HG02870 (cell line): ENCODE results near the gene HSPA4.

Source experiments
- ATAC-seq: cut with Tn5 transposase; IDR thresholded peaks from one replicate; pipeline ENCODE4 v1.9.1; 2021; ENCODE audit warnings: mild to moderate bottlenecking, moderate library complexity; ENCODE audit not compliant: unreplicated experiment

The HSPA4 gene

GRCh38 chr5:133088064-133088463, 36.3 kb downstream of the HSPA4 start:
- no peak for ATAC-seq

DNA sequence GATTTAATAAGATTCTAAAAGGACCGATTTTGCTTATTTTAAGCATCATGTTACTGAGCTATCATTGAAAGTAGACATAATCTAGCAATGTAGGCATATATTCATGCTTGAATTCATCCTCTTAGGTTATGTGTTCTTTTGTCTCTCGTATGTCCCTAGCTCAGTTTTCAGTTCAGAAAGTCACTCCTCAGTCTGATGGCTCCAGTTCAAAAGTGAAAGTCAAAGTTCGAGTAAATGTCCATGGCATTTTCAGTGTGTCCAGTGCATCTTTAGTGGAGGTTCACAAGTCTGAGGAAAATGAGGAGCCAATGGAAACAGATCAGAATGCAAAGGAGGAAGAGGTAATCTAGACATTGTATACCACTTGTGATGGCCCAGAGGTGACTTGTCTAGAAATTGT, 39.2 kb downstream of the HSPA4 start:
- ATAC-seq = no peak

DNA sequence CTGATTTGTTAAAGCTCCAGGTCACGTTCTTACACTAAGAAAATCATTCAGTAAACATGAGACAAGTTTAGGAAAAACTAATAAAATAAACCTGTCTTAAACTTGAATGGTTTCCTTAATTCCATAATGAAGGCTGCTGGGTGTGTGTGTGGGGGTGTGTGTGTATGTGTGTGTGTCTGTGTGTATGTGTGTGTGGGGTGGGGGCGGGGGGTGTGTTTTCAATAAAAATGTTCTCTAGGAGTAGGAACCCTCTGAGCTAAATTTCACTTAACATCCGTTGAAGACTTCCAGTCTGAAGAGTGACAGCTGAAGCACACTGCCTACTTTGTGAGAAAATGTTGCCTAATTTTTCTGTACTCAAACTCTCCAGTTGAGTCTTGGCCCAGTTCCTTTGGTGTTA, 54.5 kb downstream of the HSPA4 start:
- no peak for ATAC-seq

DNA sequence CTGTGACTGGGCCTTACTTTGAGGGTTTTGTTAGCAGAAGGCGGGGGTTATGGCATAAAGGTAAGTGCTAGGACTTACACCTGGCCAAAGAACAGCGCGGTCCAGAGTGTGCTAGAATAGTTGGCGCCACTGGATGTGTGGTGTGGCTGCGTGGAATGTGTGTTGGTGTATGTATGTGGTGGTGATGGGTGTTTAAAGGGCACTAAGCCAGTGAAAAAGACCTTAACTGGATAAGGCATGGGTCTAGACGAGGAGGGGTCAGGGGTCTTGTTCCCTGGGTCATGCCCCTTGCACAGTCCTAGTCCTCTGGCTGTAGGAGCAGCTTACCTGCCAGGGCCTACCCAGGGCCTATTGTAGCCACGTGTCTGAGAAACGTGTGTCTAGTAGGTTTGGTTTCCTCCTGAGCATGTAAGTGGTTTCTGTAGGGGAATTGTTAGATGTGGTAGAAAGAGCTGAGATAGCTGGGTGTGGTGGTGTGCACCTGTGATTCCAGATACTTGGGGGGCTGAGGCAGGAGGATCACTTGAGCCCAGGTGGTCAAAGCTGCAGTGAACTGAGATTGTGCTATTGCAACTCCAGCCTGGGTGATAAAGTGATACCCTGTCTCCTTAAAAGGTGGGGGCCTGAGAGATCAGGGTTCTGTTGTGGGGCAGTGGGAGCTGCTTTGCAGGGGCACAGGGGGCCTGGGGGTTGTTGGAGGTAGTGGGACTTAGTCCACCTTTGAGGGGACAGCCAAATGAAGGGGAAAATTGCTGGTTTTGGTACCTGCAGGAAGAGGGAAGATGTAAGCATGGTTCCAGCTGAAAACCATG, 55.2 kb downstream of the HSPA4 start:
- ATAC-seq = no peak

- no peak for ATAC-seq
Observed at GRCh38 chr5:133108481-133108921, 56.7 kb downstream of the HSPA4 start.

GRCh38 chr5:133109655-133110483, 58.1 kb downstream of the HSPA4 start:
- no peak for ATAC-seq

DNA sequence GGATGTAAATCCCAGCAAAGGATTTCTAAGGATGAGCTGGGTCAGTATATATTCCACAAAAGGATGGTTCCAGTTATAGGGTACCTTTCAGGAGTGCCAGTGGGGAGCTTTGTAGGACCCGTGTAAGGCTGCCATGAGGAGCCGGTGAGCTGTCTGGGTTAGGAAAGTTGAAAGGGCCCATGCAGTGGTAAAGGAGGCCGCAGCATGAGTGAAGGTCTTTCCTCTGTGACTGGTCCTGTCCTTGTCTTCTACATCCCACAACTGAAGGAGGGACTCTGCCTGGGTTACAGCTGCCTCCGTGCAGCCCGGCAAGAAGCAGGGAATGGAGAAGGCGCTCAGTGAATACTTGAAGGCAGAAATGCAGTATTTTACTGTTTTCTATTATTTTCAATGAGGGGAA, 58.9 kb downstream of the HSPA4 start:
- no peak for ATAC-seq

- no peak for ATAC-seq
Observed at GRCh38 chr5:133111299-133111698, 59.5 kb downstream of the HSPA4 start.

DNA sequence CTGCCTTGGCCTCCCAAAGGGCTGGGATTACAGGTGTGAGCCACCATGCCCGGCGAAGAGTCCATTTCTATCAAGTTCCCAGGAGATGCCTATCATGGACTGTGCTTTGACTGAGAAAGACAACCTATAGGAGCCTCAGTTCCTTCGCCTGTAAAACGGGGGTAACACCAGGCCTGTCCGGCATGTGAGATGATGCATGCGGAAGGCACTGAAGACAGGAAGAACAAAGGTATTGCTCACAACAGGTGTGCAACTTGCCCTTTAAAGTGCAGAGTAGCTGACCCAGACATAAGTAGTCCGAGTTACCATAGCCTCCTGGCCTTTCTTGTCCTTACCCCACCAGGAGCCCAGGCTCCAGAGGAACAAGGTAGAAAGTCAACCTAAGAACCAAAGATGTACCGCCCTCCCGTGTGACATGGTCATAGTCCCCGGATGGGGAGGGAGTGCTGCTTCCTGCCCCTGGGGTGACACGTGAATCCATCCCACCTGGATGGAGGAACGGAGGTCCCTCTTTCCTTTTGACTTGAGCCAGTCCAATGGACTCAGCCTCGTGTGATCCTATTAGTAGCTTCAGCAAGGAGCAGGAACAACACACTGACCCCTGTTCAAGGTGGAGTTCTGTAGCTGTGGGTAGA, 60.3 kb downstream of the HSPA4 start:
- ATAC-seq = no peak

DNA sequence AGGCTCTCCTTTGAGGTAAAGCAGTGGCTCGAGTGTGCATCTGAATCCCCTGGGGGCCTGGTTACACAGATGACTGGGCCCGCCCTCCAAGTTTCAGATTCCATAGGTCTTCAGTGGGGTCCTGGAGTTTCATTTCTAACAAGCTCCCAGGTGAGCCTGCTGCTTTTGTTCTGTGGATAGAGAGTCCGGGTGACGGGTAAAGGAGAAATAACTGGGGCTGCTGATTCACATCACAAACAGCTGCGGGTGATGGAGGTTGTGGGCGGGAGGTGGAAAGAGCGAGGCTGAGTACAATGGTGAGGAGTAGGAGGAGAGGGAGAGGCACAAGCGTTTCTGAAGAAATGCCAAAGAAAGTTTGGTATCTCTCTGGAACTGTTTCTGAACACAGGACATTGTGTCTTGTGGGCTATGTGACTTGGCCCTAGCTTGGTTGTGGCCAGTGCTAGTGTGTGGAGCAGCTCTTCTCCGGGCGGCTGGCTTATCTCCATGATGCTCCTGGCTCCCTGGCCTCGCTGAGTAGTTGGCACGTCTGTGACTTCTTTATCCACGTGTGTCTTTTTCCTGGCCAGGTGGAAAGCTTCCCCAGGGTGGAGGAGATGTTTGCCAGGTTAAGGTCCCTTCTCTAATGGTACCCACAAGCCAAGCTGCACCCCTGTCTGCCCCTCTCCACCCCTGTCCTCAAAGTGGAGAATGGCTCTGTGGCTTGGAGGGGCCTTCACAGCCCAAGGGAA, 61.7 kb downstream of the HSPA4 start:
- peak; percentile 41 for ATAC-seq

DNA sequence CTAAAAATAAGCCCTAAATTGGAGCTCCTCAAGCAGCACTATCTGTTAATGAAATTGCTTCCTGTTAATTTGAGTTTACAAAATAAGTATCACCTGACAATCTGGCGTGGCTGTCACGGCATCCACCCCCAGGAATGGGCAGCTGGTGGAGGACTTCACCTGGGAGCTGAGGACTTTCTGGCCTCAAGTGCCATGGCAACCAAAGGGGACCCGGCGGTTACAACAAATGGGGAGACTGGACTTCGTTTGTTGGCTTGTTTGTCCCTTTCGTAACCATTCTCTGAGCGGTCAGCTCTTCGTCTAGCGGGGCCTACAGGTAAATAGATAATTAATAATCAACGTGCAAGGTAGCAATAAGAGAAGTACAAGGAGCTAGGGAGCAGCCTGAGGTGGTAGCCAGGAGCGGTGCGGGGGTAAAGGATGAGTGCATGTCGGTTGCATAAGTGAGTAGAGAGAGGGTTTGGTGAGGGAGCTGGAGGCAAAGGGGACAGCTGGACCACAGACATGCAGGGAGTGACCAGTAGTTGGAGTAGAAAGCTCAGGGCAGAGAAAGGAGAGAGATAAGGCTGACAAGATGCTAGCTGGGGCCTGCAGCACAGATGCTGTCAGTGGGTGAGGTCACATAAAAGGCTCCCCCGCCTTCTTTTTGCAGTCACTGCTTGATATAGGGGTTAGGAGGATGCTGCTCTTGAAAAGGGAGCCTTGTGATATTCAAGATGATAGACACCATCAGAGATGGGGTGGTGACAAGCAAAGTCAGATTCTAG, 62.5 kb downstream of the HSPA4 start:
- no peak for ATAC-seq

GRCh38 chr5:133114933-133115310, 63.1 kb downstream of the HSPA4 start:
- ATAC-seq = no peak

GRCh38 chr5:133116601-133117000, 64.8 kb downstream of the HSPA4 start:
- no peak for ATAC-seq

DNA sequence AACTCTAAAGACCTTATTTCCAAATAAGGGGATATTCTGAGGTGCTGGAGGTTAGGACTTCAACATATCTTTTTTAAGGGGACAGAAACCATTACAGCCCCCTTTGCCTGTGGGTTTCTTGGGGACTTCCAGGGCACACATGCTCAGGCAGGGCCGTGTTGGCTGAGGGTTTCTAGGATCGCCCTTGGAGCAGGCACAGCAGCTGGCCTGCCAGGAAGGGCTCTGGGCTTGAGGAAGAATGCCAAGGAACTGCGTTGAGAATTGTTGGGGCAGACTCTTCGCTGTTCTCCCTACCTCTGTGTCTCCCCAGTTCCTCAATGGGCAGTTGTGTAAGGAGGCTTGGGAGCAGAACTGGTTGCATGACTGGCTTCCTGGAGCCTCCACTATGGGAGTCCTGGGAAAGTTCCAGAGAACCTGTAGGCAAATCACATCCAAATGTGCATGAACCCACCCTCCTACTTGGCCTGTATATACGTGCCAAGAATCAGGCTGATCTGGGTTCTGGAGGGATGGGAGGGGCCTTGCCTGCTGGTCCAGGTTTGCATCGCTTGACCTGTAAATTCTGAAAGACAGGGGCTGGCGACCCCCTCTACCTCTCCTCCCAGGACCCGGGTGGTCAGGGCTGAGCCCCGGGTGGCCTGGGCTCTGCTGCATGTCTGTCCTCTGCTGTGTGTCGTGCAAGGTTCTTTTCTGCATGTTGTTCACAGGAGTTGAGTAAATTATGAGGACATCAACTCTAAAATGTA, 65.5 kb downstream of the HSPA4 start:
- no peak for ATAC-seq

GRCh38 chr5:133117912-133118445, 66.2 kb downstream of the HSPA4 start:
- no peak for ATAC-seq

DNA sequence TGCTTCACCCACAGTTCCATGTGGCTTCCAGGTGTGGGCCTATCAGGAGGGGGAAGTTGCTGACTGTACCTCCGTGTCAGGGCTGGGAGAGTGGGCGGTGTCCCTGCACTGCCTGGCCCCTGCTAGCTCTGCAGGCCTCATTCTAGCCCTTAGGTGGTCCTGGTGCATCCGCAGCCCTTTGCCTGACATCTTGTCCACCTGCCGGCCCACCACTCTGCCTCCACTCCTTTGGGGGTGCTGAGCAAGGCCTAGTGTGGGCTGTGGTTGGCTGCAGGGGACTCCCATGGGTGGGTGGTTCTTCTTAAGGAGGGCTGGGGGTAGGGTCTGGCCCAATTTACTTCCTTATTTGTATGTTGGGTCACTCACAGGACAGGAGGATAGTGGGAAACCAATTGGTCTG, 66.9 kb downstream of the HSPA4 start:
- ATAC-seq = no peak

DNA sequence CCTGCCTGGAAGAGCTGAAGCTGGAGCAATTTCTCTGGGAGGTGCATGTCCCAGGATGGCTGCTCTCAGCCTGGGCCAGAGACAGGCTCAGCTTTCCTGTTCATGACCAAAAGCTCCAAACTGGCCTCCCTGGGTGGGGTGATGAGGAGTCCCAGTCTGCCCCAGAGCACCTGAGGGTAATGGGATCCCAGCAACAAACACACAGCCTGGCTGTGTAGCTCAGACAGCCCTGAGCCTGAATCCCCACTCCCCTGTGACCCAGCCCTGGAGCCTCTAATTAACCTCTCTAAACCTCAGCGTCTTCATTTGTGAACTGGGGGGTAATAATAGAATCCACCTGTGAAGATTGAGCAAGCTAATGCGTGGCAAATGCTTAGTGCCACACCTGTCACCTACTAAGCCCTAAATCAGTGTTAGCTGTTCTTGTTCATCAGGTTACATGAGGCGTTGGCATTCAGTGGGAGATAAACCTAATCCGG, 67.5 kb downstream of the HSPA4 start:
- no peak for ATAC-seq

- ATAC-seq = no peak
Observed at GRCh38 chr5:133120156-133120750, 68.4 kb downstream of the HSPA4 start.

- no peak for ATAC-seq
Observed at GRCh38 chr5:133121080-133121479, 69.3 kb downstream of the HSPA4 start.
